HepG2 (cell line): Measurements from ENCODE around the gene ANO6. TPM values are rescaled to one million over a fixed set of nuclear protein-coding genes. Genes with fewer than 3 reads are reported as not detected.

ENCODE experiments used
- PRDM15 ChIP-seq: sonication (generic); formaldehyde crosslinking; IDR thresholded peaks from 2 replicates; pipeline ENCODE4 v1.4.0; 2020; ENCODE audit warnings: missing genetic modification reagents
- polyA plus RNA-seq, 8 experiments: library from polyadenylated mRNA; depleted of rRNA in 3 of 8; stranded (reverse) in 7 of 8; unstranded in 1 of 8; fragments of >200 nt; fragmentation: Illumina TruSeq in 4 of 8; extraction: Trizol in 4 of 8; gene quantifications; 2 replicates each; pipeline versions ENCODE4 v1.2.1 to v1.2.3, GENCODE V29; 2011 to 2016; ENCODE audit warnings: low read depth in 4 of 8, missing spikeins in 1 of 8, mixed read lengths in 1 of 8; ENCODE audit not compliant: insufficient read depth in 1 of 8
- total RNA-seq, 5 experiments: library from RNA; depleted of rRNA; stranded (reverse); fragments of >200 nt; fragmentation: Illumina TruSeq; extraction: Trizol; gene quantifications; 2 replicates each; pipeline ENCODE4 v1.2.3, GENCODE V29; 2016; ENCODE audit warnings: low read depth in 1 of 5
- TF ChIP-seq, protein P1 (sequence below), 2 experiments: sonication (generic) in 1 of 2; formaldehyde crosslinking in 1 of 2; IDR thresholded peaks; 2 replicates each; pipeline versions ENCODE4 v1.6.1 to v1.9.0; 2014 to 2022; ENCODE audit warnings: antibody characterized with exemption in 1 of 2, borderline replicate concordance in 1 of 2, inconsistent platforms in 1 of 2, low read depth in 1 of 2, missing genetic modification reagents in 1 of 2
- TF ChIP-seq, protein P2 (sequence below): sonication (generic); formaldehyde crosslinking; IDR thresholded peaks from 2 replicates; pipeline ENCODE4 v1.5.0; 2020; ENCODE audit warnings: missing genetic modification reagents, mild to moderate bottlenecking, borderline replicate concordance

The ANO6 gene
- total and polyA plus RNA-seq, 2 of the 13 experiments (the other 11 are each of a cell fraction or from before 2014, with no cell fraction given): 37.8 to 57.1 TPM

DNA sequence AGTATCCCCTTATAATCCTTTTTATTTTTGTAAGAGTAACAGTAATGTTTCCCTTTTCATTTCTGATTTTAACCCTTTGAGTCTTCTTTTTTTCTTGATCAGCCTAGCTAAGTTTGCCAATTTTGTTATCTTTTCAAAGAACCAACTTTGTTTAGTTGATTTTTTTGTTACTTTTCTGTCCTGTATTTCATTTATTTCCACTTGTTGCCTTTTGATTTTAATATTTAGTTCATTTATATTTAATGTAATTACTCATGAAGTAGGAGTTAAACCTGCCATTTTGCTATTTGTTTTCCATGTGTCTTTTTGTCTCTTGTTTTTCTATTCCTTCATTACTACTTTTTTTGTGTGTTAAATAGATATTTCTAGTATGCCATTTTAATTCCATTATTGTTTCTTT lies 146.4 kb downstream of the ANO6 start (continued):
- no peak for TF ChIP-seq PRDM15 (CRISPR knock-in tag)
- TF ChIP-seq, protein P1, sequence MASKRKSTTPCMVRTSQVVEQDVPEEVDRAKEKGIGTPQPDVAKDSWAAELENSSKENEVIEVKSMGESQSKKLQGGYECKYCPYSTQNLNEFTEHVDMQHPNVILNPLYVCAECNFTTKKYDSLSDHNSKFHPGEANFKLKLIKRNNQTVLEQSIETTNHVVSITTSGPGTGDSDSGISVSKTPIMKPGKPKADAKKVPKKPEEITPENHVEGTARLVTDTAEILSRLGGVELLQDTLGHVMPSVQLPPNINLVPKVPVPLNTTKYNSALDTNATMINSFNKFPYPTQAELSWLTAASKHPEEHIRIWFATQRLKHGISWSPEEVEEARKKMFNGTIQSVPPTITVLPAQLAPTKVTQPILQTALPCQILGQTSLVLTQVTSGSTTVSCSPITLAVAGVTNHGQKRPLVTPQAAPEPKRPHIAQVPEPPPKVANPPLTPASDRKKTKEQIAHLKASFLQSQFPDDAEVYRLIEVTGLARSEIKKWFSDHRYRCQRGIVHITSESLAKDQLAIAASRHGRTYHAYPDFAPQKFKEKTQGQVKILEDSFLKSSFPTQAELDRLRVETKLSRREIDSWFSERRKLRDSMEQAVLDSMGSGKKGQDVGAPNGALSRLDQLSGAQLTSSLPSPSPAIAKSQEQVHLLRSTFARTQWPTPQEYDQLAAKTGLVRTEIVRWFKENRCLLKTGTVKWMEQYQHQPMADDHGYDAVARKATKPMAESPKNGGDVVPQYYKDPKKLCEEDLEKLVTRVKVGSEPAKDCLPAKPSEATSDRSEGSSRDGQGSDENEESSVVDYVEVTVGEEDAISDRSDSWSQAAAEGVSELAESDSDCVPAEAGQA (IDR thresholded peaks at IDR 0.05; ENCODE audit: low read depth): no peak
- TF ChIP-seq, protein P1 (CRISPR knock-in tag; IDR thresholded peaks at IDR 0.05; ENCODE audit: borderline replicate concordance): no peak
- TF ChIP-seq, protein P2, sequence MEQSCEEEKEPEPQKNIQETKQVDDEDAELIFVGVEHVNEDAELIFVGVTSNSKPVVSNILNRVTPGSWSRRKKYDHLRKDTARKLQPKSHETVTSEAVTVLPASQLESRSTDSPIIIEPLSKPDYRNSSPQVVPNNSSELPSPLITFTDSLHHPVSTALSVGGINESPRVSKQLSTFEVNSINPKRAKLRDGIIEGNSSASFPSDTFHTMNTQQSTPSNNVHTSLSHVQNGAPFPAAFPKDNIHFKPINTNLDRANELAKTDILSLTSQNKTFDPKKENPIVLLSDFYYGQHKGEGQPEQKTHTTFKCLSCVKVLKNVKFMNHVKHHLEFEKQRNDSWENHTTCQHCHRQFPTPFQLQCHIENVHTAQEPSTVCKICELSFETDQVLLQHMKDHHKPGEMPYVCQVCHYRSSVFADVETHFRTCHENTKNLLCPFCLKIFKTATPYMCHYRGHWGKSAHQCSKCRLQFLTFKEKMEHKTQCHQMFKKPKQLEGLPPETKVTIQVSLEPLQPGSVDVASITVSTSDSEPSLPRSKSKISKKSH (CRISPR knock-in tag): no peak
- TF ChIP-seq, all 625 proteins: peak for 0
